SHP77 treated with DMSO at 0.1 percent for 48 hours (cell line): ENCODE data around the gene PCNX3.
"Not testable (repeated sequence)": the region's sequence is repeated elsewhere in the genome, so short reads cannot be mapped to it uniquely, and the experiment has no call there.

Experiments used
- DNase-seq: peaks from one replicate; lab custom pipeline; 2025; lab: John Stamatoyannopoulos, UW

The PCNX3 gene

DNA sequence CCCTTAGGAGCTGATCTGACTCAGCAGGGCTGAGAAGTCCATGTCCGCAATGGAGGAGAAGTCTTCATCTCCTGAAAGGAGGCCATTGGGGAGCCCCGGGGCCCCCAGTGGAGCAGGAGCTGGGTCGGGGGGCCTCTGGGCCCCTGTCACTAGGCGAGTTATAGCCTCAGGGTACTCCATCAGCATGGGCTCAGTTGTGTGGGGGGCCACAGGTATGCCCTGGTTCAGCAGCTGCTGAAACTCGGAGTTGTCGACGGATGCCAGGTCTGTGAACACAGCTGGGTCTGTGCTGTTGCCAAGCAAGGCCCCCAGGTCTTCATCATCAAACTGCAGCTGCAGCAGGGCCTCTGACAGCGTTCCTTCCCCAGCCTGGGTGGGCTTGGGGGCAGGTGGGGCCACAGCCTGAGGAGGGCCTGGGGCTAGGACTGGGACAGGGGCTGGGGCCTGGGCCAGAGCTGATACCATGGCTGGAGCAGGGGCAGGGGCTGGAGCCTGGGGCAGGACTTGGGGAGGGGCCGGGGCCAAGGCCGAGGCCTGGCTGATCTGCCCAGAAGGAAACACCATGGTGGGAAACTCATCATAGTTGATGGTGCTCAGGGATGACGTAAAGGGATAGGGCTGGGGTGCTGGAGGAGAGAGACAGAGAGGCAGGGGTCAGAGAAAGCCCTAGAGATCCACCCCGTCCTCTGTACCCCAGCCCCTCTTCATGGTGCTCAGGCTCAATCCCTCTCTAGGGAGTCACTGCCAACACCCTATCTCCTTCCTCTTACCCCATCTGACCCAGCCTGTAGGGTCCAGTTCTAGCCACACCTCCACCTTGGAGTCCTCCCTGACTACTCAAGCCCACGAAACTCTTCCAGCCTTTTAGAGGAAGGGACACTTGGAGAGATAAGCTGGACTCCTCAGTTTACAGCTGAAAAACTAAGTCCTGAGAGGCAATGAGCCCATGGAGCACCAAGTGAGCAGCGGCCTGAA lies 39.1 kb downstream of the PCNX3 start:
- DNase-seq: no peak

DNA sequence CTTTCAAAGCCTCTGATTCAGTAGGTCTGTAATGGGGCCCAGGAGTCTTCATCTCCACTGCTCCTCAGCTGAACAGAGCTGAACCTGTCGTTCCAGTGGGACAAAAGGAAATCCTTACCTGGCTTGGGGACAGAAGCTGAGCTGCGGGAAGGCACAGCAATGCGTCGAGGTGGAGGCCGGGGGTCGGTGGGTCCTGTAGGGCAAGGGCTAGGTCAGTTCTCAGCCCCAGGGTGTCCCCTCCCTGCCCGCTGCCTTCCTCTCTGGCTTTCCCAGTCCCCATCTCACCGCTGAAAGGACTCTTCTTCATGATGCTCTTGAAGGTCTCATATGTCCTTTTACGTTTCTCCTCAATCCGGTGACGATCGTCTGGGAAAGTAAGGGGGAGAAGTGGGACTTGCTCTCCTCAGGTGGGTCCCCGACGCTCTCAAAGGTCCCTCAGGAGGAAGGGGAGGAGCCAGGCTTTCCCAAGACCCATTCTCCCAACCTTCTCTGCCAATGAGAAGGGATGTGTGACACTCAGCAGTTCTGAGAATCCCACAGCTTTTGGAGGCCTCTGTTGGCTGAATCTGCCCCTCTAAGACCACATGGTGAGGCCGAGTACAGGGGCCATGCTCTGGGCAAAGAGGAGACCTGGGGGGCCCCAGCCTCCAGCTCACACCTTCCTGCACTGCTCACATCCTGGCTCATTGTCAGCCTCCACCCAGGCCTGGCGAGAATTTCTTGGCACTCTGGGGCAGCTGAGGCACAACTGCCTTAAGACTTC lies 40.2 kb downstream of the PCNX3 start:
- DNase-seq: no peak

DNA sequence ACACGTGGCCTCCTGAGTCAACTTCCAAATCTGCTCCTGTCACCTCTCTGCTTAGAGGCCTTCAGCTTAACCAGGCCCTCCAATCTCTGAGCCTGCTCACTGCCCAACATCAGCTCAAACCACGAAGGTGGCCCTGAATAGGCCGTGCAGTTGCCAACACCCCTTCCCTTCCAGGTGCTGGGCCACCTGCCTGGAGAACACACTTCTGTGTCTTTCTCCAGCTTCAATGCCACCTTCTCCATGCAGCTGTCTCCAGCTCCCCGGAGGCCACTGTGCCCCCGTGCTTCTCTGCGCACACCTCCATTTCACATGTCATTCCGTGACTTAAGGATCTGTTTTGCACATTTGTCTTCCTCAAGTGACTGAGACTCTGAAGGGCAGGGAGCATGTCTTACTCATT lies 41.9 kb downstream of the PCNX3 start:
- no peak for DNase-seq

DNA sequence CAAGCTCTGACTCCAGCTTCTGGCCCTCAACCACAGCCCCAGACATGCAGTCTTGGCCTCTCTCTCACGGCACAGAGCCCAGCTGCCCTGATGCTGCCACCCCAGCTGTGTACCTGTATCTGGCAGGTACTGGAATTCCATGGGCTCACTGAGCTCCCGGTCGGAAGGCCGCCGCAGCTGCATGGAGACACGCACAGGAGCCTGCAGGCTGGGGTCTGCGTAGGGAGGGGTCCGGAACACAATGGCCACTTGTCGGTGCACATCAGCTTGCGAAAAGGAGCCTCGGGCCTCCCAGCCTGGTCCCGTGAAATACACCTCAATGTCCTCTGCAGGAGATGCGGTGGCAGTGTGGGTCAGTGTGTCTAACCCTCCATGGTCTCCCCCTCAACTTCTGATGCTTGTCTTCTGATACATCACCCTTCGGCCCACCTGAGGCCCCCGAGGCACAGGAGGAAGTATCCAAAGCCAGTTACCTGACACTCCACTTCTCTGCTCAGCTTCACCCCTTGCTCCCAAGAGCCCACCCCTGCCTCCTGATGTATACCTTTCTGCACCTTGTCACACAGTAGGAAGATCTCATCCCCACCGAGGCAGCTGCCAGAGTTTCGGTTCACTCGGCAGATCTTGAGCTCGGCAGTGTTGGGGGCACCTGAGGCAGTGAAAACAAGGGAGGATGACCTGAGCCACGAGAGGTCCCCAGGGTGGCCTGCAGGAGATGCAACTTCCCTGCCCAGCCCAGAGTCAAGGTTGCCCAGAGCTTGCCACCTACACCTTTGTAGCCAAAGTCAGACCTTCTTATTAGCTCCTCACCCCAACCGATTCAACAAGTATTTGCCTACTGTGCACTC lies 42.8 kb downstream of the PCNX3 start:
- no peak for DNase-seq

DNA sequence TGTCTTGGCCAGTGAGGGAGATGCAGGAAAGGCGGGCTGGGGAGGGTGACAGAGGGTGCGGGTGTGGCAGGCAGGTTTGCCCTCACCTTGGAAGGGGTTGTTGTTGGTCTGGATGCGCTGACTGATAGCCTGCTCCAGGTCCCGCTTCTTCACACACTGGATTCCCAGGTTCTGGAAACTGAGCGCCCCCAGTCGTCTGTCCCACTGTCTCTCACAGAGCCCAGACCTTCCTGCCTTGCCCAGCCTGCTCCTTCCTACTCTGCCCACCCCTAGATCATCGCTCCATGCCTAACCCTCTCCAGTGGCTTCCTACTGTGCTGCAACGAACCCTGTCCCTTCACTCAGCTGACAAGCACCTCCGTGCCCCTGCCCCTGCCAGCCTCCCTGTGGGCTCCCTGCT lies 44.5 kb downstream of the PCNX3 start:
- no peak for DNase-seq

DNA sequence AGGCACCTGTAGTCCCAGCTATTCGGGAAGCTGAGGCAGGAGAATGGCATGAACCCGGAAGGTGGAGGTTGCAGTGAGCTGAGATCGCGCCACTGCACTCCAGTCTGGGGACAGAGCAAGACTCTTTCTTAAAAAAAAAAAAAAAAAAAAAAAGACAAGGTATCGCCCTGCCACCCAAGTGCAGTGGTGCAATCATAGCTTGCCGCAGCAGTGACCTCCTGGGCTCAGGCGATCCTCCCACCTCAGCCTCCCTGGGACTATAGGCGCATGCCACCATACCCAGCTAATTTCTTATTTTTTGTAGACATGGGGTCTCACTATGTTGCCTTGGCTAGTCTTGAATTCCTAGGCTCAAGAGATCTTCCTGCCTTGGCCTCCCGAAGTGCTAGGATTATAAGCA lies 45.3 kb downstream of the PCNX3 start:
- not testable (repeated sequence) for DNase-seq

DNA sequence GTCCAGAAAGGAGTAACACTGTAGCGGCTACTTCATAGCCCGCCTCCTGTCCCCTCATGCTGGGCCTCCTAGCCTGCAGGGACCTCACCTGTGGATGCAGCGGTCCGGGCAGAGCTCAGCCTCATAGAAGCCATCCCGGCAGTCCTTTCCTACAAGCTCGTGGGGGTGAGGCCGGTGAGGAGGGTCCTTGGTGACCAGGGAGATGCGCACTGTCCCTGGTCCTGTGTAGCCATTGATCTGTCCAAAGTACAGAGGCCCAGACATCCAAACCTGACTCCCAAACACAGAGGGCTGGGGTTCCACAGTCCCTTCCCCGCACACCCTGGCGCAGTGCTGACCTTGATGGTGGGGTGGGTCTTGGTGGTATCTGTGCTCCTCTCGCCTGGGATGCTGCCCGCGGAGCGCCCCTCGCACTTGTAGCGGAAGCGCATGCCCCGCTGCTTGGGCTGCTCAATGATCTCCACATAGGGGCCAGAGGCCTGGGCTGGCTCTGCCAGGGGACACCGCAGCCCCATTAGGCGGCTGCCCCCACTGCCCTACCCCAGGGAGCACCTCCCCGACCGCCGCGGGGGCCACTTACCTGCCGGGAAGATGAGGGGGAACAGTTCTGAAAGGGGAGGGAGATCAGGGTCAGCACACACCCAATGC lies 46.1 kb downstream of the PCNX3 start:
- DNase-seq: no peak

DNA sequence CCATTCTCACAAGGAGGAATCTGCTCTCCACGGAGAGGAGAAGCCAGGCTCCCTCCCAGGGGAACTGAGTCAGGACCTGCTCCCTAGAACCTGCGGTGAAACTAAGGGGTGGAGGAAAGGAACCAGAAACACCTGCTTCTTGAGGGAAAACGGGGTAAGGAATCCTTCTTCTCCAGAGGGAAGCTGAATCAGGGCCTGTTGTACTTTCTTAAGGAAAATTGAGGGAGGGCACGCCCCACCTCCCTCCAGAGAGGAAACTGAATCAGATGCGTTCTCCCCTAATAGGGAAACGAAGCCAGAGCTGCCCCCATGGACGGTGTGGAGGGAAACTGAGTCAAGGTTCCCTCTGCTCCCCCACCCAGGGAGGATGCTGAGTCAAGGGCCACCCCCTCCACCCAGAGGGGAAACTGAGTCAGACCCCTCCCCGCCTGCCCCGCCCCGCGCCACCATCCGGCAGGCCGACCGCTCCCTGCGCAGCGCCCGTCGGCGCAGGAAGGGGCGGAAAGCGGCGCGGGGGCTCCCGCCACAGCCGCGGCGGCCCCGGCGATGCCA lies 46.7 kb downstream of the PCNX3 start:
- DNase-seq: no peak

DNA sequence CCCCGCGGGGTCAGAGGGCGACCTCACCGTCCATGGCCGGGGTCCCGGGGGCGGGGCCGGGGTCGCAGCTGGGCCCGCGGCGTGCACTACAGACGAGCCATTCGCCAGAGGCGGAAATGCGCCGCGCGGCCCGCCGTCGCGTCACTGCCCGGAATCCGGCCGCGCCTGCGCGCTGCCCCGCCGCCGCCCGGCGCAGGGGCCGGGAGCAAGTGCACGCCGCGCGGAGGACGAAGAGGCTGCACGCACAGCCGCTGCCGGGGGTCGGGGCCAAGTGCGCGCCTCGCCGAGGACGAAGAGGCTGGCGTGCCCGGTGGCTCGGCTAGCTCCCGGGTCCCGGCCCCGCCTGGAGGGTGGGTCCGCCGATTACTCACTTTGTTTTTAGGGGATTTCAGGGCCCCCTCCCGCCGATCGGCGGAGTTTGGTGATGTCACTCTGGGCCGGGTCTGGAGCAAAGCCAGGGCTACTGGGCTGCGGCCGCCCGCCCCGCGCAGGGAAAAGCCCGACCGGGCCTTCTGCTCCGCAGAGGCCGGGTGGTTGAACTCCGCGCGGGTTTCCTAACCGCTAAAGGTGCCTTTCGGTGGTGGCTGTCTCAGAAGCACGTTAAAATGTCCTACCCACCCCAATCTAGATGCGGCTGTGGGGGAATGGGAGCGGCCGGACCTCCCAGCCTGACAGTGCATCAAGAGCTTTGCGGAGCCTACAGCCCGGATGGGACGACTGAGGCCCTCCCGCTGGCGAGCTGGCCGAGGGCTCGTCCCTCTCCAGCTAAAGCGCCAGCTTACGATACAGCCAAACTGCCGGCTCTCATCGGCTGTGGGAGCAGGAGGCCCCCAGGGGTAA lies 47.4 kb downstream of the PCNX3 start, which contains the start of gene RELA:
Gene RELA, minus strand, starts transcription at position 118 of the 840 bp plus-strand sequence. Its CDS starts 84 bp downstream, at position 34.
- peak; percentile 51 for DNase-seq

DNA sequence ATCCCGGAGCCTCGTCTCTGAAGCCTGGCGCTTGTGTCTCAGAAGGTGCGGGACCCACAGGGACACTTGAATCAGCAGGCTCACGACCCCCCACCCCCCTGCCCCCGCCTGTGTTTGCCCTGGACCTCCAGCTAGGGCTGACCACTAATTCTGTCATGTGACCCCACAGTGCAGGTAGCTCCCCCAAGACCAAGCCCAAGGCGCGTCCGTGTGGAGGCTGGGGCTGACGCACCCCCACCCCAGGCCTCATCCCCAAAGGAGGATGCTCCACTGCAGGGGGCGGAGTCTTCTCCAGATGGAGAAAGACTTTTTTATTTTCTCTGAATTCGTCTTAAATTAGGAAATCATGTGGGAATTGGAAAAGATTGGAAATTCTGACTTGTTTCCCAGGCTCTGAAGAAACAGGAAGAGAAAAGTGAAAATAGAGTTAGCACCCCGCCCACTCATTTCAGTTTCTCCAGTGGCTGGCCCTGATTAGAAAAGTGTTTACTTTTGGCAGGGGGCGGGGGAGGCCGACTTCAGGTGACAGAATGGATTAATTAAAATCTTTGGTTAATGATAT lies 48.1 kb downstream of the PCNX3 start:
- no peak for DNase-seq

DNA sequence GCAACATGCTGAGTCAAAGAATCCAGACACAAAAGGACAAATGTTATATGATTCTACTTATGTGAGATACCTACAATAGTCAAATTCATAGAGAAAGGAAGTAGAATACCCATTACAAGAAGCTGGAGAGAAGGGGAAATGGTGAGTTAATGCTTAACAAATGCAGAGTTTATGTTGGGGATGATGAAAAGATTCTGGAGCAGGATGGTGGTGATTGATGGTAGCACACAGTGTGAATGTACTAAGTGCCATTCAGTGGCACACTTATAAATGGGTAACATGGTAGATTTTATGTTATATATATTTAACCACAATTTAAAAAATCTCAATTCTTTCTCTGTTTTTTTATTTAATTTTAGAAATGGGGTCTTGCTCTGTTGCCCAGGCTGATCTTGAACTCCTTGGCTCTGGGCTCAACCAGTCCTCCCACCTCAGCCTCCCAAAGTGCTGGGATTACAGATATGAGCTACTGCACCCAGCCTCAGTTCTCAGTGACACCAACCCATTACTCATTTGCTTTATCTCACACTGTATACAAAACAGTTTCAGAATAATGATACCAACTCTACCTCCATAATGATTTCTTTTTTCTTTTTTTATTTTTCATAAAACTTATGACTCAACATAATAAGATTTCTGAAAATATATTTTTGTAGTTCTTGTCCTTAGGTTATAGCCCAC lies 56.7 kb downstream of the PCNX3 start:
- no peak for DNase-seq

DNA sequence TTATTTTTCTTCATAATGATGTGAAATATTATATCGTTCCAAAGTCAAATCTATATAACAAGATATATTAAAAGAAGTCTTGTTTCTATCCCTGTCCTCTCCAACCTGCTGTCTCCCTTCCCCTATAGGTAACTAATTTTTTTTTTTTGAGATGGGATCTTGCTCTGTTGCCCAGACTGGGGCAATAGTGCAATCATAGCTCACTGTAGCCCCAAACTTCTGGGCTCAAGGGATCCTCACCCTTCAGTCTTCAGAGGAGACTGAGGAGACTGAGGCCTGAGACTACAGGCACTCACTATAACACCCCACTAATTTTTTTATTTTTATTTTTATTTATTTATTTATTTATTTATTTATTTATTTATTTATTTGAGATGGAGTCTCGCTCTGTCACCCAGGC lies 57.4 kb downstream of the PCNX3 start:
- DNase-seq: no peak

DNA sequence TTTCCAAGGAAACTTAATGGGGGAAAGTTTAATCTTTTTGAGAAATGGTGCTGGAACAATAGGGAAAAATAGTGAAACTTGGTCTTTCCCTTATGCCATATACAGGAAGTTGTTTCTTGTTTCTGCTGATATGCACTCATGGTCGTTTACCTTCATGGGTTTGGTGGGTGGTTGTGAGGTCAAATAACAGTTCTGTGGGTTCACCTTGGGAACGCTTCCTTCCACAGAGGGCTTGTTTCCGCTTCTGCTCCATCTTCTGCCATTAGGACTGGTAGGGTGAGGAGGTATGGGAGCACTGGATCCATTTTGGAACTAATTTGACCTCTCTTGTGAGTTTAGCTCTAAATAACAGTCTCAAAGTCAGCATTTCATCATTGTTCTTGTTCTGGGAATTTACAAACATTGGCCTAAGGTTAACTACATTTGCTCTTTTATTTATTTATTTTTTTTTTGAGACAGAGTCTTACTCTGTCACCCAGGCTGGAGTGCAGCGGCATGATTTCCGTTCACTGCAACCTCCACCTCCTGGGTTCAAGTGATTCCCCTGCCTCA lies 64.7 kb downstream of the PCNX3 start:
- DNase-seq: no peak

DNA sequence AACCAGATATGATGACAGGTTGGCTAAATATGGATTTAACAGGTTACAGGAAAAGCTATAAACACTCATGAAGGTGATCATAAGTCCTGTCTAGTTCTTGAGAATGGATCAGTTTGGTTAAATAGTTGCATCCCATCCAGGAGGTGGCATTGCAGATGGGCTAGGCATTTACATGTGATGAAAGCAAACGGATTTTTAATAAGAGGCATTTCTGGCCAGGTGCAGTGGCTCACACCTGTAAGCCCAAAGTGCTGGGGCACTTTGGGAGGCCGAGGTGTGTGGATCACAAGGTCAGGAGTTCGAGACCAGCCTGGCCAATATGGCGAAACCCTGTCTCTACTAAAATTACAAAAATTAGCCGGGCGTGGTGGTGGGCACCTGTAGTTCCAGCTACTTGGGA lies 67.9 kb downstream of the PCNX3 start:
- DNase-seq: not testable (repeated sequence)

DNA sequence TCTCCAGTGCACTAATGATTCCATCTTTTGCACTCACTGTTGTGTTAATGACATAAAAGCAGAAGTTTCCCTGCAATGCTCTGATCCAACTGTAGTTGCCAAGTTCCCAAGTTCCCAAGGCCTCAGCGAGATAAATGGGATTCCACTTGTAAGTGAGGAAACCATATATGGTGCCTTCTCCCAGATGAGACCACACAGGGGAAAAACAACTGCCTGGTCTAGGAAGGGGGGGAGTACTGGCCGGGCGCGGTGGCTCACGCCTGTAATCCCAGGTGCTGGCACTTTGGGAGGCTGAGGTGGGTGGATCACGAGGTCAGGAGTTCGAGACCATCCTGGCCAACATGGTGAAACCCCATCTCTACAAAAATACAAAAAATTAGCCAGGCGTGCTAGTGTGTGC lies 70.4 kb downstream of the PCNX3 start:
- no peak for DNase-seq
